SK-N-MC (cell line): ENCODE data around the gene ARL5A.
A peak's percentile ranks its signal among the peaks of the same experiment; 100 is the strongest.

Source experiments
- DNase-seq: peaks from one replicate; pipeline ENCODE4 v3.0.0-alpha.2; 2011; ENCODE audit warnings: low read depth, low spot score
- H3K27ac ChIP-seq: fragments of 200-600 bp; sonication (generic); 2 replicates; pipeline ENCODE4 v1.5.1; 2016; ENCODE audit warnings: mixed run types
- H3K36me3 ChIP-seq: fragments of 200-600 bp; sonication (generic); 2 replicates; pipeline ENCODE4 v1.6.1; 2017; ENCODE audit warnings: antibody characterized with exemption, low read length, mixed read lengths; ENCODE audit not compliant: insufficient read depth
- H3K4me3 ChIP-seq: fragments of 200-600 bp; sonication (generic); 2 replicates; pipeline ENCODE4 v1.5.1; 2016
- H3K9ac ChIP-seq: fragments of 200-600 bp; sonication (generic); 2 replicates; pipeline ENCODE4 v1.8.0; 2017; ENCODE audit warnings: mixed run types, mixed read lengths; ENCODE audit not compliant: insufficient read length
- H3K9me3 ChIP-seq: fragments of 200-600 bp; sonication (generic); 2 replicates; pipeline ENCODE4 v1.6.1; 2017; ENCODE audit warnings: low read depth, mild to moderate bottlenecking, antibody characterized with exemption, low read length, moderate library complexity, mixed read lengths
- EZH2 ChIP-seq: fragments of 200-600 bp; sonication (generic); IDR thresholded peaks from one replicate; pipeline ENCODE4 v1.6.1; 2017; ENCODE audit warnings: antibody characterized with exemption
- FOXP2 ChIP-seq: optimal IDR thresholded peaks from 2 replicates; pipeline ENCODE3; 2011; ENCODE audit warnings: mild to moderate bottlenecking, moderate library complexity; ENCODE audit not compliant: insufficient read depth; ENCODE audit errors: extremely low read length, control extremely low read depth
- POLR2AphosphoS5 ChIP-seq: IDR thresholded peaks from 2 replicates; pipeline ENCODE4 v1.6.1; 2012; ENCODE audit warnings: mild to moderate bottlenecking, low read depth, low read length, borderline replicate concordance

The ARL5A gene

DNA sequence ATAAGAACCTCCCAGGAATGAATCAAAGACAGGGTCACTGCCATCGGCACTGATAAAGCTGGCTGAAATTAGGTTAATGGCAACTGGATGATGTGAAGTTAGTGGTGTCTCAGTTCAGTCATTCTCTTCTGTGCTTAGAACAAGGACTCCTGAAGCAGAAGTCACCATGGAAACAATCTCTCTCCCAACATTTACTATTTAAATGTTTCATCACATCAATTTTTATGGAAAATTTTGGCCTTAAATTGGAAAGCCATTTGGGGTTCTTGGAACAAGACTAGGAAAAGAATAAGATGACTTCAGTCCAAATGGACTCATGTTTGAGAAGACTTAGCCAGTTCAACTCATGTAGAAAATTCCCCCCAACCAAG is 15.5 kb upstream of the ARL5A start:
- DNase-seq: no peak
- Histone ChIP-seq H3K27ac (no peak overlapping the region), H3K36me3 (no peaks in the 10 kb centered on the region), H3K9me3 (no peaks in the 10 kb centered on the region), H3K9ac (no peak overlapping the region), H3K4me3 (no peak overlapping the region)
- TF ChIP-seq FOXP2 (no peak), POLR2AphosphoS5 (no peak), EZH2 (no peak)

DNA sequence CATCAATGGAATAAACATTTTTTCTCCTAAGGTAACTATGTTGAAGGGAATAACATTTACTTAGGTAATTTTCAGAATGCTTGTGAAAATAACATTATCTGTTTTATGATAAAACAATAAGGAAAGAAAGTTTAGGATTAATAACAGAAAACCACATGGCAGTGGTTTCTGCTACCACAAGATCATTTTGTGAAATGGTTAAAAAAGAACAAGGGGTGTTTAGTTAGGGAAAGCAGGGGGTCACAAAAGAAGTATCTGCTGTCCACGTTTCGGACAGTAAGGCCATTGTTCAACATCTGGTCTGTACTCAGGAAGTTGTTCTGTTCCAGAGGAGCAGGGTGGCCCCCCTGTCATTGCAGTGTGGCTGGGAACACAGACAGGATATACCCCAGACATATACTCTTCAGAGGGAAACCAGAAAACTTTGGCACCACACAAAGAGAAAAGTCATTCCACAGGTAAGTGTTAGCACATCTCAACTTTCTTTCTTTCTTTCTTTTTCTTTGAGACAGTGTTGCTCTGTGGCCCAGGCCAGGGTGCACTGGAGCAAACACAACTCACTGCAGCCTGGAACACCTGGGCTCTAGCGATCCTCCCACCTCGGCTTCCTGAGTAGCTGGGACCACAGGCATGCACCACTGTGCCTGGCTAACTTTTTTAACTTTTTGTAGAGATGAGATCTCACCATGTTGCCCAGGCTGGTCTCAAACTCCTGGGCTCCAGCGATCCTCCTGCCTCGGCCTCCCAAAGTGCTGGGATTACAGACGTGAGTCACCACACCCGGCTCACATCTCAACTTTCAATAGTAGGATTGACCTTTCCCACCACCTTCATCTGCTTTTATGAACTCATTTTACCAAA is 14.8 kb upstream of the ARL5A start:
- no peak for DNase-seq
- no peak overlapping the region for H3K9ac ChIP-seq
- no peak overlapping the region for H3K27ac ChIP-seq
- no peaks in the 10 kb centered on the region for H3K36me3 ChIP-seq
- TF ChIP-seq EZH2 (no peak), FOXP2 (no peak), POLR2AphosphoS5 (no peak)
- H3K4me3 ChIP-seq: no peak overlapping the region
- H3K9me3 ChIP-seq: no peaks in the 10 kb centered on the region

DNA sequence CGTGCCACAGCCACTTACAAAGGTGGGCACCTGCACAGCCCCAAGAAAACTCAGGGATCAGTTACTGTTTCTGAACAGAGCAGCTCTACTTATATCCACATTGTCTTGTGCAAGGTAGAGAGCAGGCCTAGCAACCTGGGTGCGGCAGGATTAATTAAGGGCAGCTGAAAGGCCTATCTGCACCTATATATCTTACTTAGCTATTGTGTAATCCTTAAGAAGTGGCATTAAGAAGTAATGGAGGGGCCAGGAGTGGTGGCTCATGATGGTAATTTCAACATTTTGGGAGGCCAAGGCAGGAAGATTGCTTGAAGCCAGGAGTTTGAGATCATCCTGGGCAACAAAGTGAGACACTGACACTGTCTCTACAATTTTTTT is 12.8 kb upstream of the ARL5A start:
- Histone ChIP-seq H3K9me3 (no peaks in the 10 kb centered on the region), H3K27ac (no peak overlapping the region), H3K4me3 (no peak overlapping the region), H3K9ac (no peak overlapping the region), H3K36me3 (no peaks in the 10 kb centered on the region)
- no peak for DNase-seq
- TF ChIP-seq POLR2AphosphoS5 (no peak), FOXP2 (no peak), EZH2 (no peak)

DNA sequence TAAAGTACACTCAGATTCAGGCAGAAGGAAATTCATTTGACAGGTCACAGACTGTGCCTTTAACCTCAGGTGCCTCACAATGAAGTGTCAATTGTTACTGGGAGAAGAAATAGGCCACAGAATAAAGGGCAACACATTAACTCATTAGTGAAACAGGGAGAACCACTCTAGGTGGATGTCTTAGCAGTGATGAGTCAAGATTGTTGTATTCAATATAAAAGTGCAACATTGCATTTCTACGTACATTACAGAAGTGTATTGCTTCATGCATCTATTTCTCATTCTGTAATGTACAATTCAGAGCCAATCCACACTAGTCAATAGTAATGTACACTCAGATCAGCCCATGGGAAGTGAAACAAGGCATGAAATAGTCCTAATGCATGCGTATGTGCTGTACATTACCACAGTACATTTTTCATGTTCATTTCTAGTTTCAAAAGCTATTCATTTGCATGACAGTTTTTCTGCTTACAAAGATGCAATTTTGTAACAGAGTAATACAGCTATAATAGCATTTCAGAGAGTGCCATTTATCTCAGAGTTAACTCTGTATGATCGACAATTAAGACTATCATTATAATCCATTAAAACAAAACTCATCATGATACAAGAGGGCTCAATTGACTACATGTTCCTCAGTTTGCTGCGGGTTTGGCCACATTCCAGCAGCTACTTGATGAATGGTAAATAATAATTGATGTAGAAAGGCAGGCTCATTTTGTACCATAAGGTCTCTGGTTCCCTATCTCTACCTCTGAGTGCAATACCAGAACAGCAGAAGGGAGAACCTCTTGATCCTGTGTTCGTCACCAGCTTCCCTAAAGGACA is 12.2 kb upstream of the ARL5A start:
- Histone ChIP-seq H3K9ac (no peak overlapping the region), H3K4me3 (no peak overlapping the region), H3K9me3 (no peaks in the 10 kb centered on the region), H3K36me3 (no peaks in the 10 kb centered on the region), H3K27ac (no peak overlapping the region)
- no peak for TF ChIP-seq FOXP2
- TF ChIP-seq EZH2: no peak
- no peak for TF ChIP-seq POLR2AphosphoS5
- DNase-seq: no peak

DNA sequence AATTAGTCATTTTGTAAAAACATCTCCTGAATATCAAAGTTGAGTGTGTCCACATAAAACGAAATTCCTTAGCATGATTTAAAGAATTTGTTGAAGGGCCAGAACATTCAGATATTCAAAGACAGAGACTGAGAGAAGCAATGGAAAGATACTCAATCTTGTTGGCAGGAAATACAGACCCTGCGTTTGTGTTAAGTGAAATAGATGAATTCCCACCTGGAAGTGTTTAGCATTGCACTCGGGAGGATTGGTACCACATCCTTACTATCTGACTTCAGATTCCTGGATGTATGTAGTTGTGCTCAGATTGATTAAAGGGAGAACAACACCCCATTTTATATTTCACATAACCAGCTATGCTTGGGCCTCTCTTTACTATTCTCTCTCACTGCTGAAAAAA is 9.7 kb upstream of the ARL5A start:
- Histone ChIP-seq H3K36me3 (no peaks in the 10 kb centered on the region), H3K9ac (no peak overlapping the region), H3K27ac (no peak overlapping the region), H3K9me3 (no peaks in the 10 kb centered on the region), H3K4me3 (no peak overlapping the region)
- TF ChIP-seq FOXP2 (no peak), POLR2AphosphoS5 (no peak), EZH2 (no peak)
- no peak for DNase-seq

DNA sequence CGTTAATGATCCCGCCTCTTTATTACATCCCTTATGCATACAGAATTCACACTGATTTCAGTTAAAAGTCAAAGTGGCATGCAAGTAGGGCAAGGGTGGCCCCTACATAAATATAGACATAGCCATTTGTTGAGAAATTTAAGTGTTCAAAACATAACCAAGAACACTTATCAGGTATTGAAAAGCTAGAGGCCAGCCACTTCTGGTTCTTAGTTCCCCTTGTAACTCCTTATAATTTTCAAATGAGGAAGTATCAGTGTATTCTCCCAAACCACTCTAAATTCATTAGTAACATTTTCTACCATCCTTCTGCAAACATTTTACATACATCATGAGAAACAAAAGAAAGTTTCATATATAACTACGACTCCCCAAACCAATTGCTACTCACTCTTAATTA is 5.8 kb upstream of the ARL5A start:
- Histone ChIP-seq H3K9me3 (no peaks in the 10 kb centered on the region), H3K4me3 (no peak overlapping the region), H3K9ac (no peak overlapping the region), H3K36me3 (no peaks in the 10 kb centered on the region), H3K27ac (no peak overlapping the region)
- no peak for DNase-seq
- TF ChIP-seq POLR2AphosphoS5 (no peak), EZH2 (no peak), FOXP2 (no peak)

DNA sequence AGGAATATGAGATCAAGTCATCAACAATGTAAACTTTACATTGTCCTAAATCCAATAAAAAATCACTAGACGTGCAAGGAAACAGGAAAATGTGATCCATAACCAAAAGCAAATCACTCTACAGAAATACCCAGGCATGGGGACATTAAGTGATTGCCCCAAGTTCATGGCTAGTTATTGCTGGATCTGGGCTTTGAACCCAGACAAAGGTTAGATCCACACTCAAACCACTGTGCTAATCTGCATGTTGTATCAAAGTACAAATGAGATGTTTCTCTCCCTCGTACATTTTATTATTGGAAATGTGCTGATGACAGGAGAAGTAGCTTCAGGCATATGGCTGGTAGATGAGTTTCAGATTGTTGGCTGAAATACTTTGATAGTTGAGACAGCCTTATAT is 2.7 kb upstream of the ARL5A start:
- no peak overlapping the region for H3K27ac ChIP-seq
- H3K9ac ChIP-seq: no peak overlapping the region
- H3K4me3 ChIP-seq: no peak overlapping the region
- no peaks in the 10 kb centered on the region for H3K36me3 ChIP-seq
- H3K9me3 ChIP-seq: no peaks in the 10 kb centered on the region
- TF ChIP-seq FOXP2 (no peak), EZH2 (no peak), POLR2AphosphoS5 (no peak)
- DNase-seq: no peak

DNA sequence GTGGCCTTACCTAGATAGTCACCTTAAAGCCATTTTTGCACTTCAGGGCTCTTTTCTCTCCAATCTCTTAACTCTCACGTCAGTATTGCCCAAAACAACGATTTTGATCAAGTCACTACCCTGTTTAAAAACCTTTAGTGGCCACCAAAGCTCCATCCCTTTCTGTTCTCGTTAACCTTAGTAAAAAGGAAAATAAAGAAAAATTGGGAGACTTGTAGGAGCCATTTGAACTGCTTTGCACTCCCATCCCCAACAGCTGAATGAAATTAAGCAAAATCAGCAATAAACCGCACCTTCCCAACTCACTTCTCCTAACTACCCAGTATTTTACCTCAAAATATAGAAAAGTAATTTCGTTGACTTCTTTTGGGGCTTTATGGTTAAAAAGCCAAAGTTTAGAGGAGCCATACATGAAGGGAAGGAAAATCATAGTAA is 686 bp upstream of the ARL5A start:
- Histone ChIP-seq H3K4me3 (peak overlapping the region; percentile 90), H3K9ac (peak overlapping the region; percentile 89), H3K36me3 (peaks cover 10% of the 10 kb centered on the region; the same call in 1 of the 2 replicates), H3K27ac (no peak overlapping the region), H3K9me3 (no peaks in the 10 kb centered on the region)
- TF ChIP-seq EZH2 (no peak), FOXP2 (no peak), POLR2AphosphoS5 (no peak)
- no peak for DNase-seq
